ENCODE data around the gene CCNA2.

DNA sequence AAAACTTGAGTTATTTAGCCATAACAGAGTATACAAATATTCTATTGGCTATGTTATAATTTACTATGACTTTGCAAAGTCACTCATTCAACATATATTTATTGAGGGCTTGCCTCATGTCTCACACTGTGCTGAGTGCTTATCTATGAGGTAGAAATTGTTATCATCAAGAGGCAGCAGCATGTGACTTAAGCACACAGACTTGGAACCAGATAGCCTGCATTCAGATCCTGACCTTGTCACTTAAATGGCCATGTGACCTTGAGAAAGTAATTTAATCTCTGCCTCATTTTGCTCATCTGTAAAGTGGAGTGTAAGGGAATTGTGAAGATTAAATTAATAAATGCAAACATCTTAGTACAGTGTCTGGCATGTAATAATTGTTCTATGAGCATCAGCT, 32.7 kb downstream of the CCNA2 start:
- TF ChIP-seq, protein P1, sequence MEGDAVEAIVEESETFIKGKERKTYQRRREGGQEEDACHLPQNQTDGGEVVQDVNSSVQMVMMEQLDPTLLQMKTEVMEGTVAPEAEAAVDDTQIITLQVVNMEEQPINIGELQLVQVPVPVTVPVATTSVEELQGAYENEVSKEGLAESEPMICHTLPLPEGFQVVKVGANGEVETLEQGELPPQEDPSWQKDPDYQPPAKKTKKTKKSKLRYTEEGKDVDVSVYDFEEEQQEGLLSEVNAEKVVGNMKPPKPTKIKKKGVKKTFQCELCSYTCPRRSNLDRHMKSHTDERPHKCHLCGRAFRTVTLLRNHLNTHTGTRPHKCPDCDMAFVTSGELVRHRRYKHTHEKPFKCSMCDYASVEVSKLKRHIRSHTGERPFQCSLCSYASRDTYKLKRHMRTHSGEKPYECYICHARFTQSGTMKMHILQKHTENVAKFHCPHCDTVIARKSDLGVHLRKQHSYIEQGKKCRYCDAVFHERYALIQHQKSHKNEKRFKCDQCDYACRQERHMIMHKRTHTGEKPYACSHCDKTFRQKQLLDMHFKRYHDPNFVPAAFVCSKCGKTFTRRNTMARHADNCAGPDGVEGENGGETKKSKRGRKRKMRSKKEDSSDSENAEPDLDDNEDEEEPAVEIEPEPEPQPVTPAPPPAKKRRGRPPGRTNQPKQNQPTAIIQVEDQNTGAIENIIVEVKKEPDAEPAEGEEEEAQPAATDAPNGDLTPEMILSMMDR (IDR thresholded peaks at IDR 0.05), result no peak
- no peak for TF ChIP-seq JUN (IDR thresholded peaks at IDR 0.05)

Data from A549 (cell line).